ENCODE measurements around the gene CMYA5.
A peak's percentile ranks its signal among the peaks of the same experiment; 100 is the strongest.

The CMYA5 gene

DNA sequence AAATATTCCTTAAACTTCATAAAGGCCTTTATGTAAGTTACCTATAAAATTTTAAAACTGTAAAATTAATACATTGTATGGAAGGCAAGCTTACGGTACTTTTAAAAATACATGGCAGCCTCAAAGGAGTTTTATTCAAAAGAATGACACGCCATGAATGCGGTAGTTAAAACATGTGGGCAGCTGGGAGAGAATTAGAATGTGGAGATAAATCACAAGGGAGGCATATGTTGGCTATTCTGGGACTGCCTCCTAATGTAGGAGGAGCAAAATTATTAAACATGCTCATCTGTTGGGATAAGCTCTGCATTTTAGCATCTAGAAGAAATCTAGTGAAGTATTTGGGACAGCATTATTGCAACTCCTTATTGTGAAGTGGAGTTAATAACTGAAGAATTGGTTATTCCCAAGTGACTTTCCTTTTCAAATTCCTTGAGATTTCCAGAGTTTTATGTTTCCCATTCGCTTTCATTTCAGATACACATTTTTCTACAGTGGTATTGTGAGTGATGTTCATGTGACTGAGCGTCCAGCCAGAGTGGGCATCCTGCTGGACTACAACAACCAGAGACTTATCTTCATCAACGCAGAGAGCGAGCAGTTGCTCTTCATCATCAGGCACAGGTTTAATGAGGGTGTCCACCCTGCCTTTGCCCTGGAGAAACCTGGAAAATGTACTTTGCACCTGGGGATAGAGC, 109.4 kb downstream of the CMYA5 start:
- DNase-seq (ENCODE audit: insufficient read length, low spot score) = no peak
- TF ChIP-seq POU2F2 (IDR thresholded peaks at IDR 0.05; ENCODE audit: low read depth, low read length) (no peak), POLR2AphosphoS5 (IDR thresholded peaks at IDR 0.05; ENCODE audit: low read depth, low read length) (no peak)
- no peak for FAIRE-seq

DNA sequence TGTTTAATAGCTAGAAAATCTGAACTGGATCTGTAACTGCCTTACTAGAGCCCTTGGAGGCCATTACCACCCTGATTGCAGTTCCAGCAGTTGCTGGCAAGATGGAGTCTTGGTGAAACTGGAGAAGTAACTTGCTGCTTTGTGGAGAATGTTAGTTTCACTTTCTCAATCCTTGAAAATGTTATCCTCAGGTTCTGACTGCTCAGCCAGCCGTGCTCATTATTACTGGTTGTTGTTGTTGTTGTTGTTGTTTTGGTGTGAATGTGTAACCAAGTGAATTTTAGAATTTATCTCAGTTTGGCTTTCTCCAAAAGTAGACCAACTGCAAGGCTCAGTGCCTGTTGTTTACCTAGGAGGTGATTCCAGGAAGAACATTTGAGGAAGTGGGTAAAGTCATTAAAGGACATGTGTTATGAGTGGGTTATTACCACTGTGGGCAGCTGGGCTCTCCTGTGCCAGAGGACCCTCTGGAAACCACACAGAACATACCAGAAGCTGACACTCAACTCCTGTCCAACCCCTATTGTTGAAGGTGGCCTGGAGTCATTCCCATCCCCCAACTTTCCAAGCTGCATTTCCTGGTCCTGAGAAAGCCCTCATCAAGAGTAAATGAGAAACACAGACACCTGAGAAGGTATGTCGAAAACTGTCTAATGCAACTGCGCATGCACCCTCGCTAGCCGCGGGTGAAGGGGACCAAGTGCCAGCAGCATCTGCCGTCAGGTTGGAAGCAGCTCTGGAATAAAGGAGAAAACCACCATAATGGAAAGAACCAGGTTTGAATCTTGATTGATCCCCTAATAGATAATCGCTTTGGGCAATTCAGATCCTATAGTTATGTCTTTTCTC, 111.6 kb downstream of the CMYA5 start:
- no peak for FAIRE-seq
- DNase-seq (ENCODE audit: insufficient read length, low spot score) = no peak
- TF ChIP-seq TAF1 (IDR thresholded peaks at IDR 0.05; ENCODE audit: low read depth, low read length) = no peak
- TF ChIP-seq POLR2AphosphoS5 (IDR thresholded peaks at IDR 0.05; ENCODE audit: low read depth, low read length) = no peak
- TF ChIP-seq POLR2A (IDR thresholded peaks at IDR 0.05; ENCODE audit: low read depth, low read length) = no peak
- no peak for TF ChIP-seq PAX5 (IDR thresholded peaks at IDR 0.05; ENCODE audit: insufficient read depth, low read length, severe bottlenecking)
- peak; percentile 84 for TF ChIP-seq SPI1 (IDR thresholded peaks at IDR 0.05; ENCODE audit: low read depth, low read length)
- TF ChIP-seq POU2F2 (IDR thresholded peaks at IDR 0.05; ENCODE audit: low read depth, low read length) = no peak

DNA sequence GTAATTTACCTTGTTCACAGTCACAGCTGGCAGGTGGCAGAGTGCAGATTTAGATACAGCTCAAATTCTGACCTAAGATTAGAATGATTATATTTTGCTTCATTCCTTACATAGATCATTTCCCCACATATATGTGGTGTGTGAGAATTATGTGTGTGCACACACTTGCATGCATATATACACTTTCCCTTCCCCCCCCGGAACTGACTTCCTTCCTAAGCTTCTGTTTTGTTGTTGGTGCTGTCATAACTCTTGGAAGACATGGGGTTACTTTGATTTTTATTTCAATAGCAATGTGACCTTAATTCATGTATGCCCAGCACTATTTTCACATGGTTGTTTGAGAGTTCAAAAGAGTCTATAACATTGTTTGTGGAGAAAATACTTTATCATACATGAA, 112.8 kb downstream of the CMYA5 start:
- no peak for FAIRE-seq
- TF ChIP-seq SPI1 (IDR thresholded peaks at IDR 0.05; ENCODE audit: low read depth, low read length) (0 out of 2 replicates have a peak, but pooled peaks have one; percentile 2), TAF1 (IDR thresholded peaks at IDR 0.05; ENCODE audit: low read depth, low read length) (no peak)
- DNase-seq (ENCODE audit: insufficient read length, low spot score) = no peak

DNA sequence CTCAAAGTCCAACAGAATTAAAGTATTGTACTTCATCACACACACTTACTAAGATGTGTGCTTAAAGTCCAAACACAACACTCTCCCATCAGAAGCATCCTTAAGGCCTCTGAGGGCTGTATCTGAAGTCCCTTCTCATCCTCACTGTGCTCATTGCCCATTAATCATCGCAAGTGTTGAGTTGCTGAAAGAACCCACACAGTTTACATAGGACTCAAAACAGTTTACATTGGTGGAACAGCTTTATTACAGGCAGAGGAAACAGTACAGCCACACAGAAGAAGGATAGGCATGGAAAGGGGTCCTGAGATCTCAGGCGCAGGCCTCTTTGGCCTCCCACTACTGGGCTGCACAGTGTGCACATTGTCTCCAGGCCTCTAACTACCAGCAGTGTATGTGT, 113.4 kb downstream of the CMYA5 start:
- DNase-seq (ENCODE audit: insufficient read length, low spot score) (no peak), FAIRE-seq (peak; percentile 45)
- no peak for TF ChIP-seq PAX5 (IDR thresholded peaks at IDR 0.05; ENCODE audit: insufficient read depth, low read length, severe bottlenecking)
- TF ChIP-seq TAF1 (IDR thresholded peaks at IDR 0.05; ENCODE audit: low read depth, low read length) = no peak
- TF ChIP-seq POLR2A (IDR thresholded peaks at IDR 0.05; ENCODE audit: low read depth, low read length) = no peak
- no peak for TF ChIP-seq SPI1 (IDR thresholded peaks at IDR 0.05; ENCODE audit: low read depth, low read length)
- TF ChIP-seq POLR2AphosphoS5 (IDR thresholded peaks at IDR 0.05; ENCODE audit: low read depth, low read length) = no peak
- TF ChIP-seq POU2F2 (IDR thresholded peaks at IDR 0.05; ENCODE audit: low read depth, low read length) = no peak

DNA sequence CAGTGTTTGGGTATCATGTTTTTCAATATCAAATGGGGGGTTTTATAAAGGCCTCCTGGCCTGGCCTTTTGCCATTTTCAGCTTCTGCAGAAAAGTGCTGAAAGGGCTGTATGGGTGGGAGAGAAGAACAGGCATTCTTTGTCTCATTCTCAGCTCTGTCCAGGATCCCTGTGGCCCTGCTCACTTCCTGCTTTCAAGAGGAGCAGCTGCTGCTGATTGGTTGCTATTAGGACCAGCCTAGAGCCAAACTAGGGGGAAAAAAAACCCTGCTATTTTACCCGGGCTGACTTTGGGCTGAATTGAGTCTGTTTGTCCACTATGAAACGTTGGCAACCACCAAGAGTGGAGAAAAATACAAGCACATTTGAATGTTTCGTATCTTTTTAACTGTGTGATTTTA, 117.1 kb downstream of the CMYA5 start:
- FAIRE-seq = no peak
- TF ChIP-seq SPI1 (IDR thresholded peaks at IDR 0.05; ENCODE audit: low read depth, low read length) (peak; percentile 27; the same call in 1 of the 2 replicates), TAF1 (IDR thresholded peaks at IDR 0.05; ENCODE audit: low read depth, low read length) (no peak)
- DNase-seq (ENCODE audit: insufficient read length, low spot score) = no peak

DNA sequence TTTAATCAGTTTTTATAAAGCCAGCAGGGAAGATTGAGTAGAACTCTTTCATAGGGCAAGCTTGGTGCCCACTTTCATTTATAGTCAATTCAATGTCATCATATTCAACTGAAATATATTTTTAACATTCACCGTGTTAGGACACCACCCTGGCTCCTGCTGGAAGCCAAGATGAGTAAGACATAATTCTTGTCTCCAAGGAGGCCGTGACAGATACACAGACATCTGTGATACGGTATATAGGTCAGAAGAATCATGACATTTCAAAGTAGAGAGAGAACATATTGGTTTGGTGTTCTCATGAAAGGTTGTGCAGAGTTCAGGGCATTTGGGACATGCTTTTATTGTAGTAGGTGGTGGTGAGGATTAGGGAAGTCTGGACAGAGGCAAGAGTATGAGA, 120.1 kb downstream of the CMYA5 start:
- FAIRE-seq (no peak), DNase-seq (ENCODE audit: insufficient read length, low spot score) (no peak)
- TF ChIP-seq POU2F2 (IDR thresholded peaks at IDR 0.05; ENCODE audit: low read depth, low read length) = no peak
- TF ChIP-seq TAF1 (IDR thresholded peaks at IDR 0.05; ENCODE audit: low read depth, low read length) = no peak
- no peak for TF ChIP-seq POLR2AphosphoS5 (IDR thresholded peaks at IDR 0.05; ENCODE audit: low read depth, low read length)
- TF ChIP-seq PAX5 (IDR thresholded peaks at IDR 0.05; ENCODE audit: insufficient read depth, low read length, severe bottlenecking) = no peak
- no peak for TF ChIP-seq SPI1 (IDR thresholded peaks at IDR 0.05; ENCODE audit: low read depth, low read length)
- no peak for TF ChIP-seq POLR2A (IDR thresholded peaks at IDR 0.05; ENCODE audit: low read depth, low read length)

DNA sequence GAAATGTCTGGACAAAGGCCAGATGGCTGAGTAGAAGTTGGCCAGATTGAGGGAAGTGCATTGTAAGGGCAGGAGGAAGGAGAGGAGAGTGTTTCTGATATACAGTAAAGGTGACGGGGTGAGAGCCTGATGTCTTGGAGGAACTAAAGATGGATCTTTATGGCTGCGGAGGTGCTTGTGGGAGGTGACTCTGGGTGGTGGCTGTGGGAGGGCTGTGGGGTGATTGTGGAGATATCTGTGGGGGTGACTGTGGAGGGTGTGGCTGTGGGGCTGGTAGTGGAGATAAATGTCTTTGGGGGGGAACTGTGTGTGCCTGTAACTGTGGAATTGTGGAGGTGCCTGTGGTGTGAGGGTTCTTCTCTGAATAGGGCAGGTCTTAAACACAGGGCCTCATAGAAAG, 121.4 kb downstream of the CMYA5 start:
- DNase-seq (ENCODE audit: insufficient read length, low spot score) (no peak), FAIRE-seq (no peak)
- TF ChIP-seq SPI1 (IDR thresholded peaks at IDR 0.05; ENCODE audit: low read depth, low read length) = no peak
- no peak for TF ChIP-seq TAF1 (IDR thresholded peaks at IDR 0.05; ENCODE audit: low read depth, low read length)
- TF ChIP-seq POLR2A (IDR thresholded peaks at IDR 0.05; ENCODE audit: low read depth, low read length) = no peak
- TF ChIP-seq POU2F2 (IDR thresholded peaks at IDR 0.05; ENCODE audit: low read depth, low read length) = no peak
- TF ChIP-seq POLR2AphosphoS5 (IDR thresholded peaks at IDR 0.05; ENCODE audit: low read depth, low read length) = no peak
- TF ChIP-seq PAX5 (IDR thresholded peaks at IDR 0.05; ENCODE audit: insufficient read depth, low read length, severe bottlenecking) = no peak

DNA sequence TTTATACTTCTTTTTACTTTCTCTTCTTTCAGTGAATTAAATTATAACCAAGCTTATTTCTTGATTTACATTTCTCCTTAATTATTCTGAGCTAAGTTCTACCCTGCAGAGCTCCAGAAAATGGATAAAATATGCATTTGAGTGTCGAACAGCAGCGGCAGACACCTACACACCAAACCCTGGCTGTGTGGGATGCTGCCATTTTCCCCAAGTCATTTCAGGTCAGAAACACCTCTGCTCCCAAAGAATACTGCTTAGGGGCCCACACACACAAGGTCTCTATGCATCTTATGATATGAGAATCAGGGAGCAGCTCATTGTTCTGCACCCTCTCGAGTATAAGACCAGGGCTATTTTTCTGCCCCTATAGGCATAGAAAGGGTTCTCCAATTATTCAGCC, 122.3 kb downstream of the CMYA5 start:
- FAIRE-seq (no peak), DNase-seq (ENCODE audit: insufficient read length, low spot score) (no peak)
- no peak for TF ChIP-seq POLR2A (IDR thresholded peaks at IDR 0.05; ENCODE audit: low read depth, low read length)

DNA sequence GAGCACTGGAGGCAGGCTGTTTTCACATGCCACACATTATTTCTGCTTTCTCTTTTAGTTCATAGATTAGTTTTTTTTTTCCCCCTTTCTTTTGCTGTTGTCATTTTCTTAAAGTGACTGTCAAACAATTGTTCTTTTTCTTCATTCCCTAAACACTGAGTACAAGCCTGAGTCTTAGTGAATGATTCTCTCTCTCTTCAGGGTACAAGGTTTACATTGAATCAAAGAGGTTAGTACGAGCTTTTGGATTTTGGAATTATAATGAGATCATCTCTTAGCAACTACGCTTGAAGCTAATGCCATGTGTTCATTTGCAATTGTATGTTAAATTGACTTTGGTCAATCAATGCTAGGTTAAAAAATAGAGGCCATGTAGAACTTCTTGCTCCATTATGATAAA, 125.1 kb downstream of the CMYA5 start:
- DNase-seq (ENCODE audit: insufficient read length, low spot score) (no peak), FAIRE-seq (no peak)
- TF ChIP-seq POLR2AphosphoS5 (IDR thresholded peaks at IDR 0.05; ENCODE audit: low read depth, low read length) = no peak
- TF ChIP-seq POLR2A (IDR thresholded peaks at IDR 0.05; ENCODE audit: low read depth, low read length) = no peak
- no peak for TF ChIP-seq SPI1 (IDR thresholded peaks at IDR 0.05; ENCODE audit: low read depth, low read length)
- TF ChIP-seq TAF1 (IDR thresholded peaks at IDR 0.05; ENCODE audit: low read depth, low read length) = no peak
- no peak for TF ChIP-seq POU2F2 (IDR thresholded peaks at IDR 0.05; ENCODE audit: low read depth, low read length)
- TF ChIP-seq PAX5 (IDR thresholded peaks at IDR 0.05; ENCODE audit: insufficient read depth, low read length, severe bottlenecking) = no peak

DNA sequence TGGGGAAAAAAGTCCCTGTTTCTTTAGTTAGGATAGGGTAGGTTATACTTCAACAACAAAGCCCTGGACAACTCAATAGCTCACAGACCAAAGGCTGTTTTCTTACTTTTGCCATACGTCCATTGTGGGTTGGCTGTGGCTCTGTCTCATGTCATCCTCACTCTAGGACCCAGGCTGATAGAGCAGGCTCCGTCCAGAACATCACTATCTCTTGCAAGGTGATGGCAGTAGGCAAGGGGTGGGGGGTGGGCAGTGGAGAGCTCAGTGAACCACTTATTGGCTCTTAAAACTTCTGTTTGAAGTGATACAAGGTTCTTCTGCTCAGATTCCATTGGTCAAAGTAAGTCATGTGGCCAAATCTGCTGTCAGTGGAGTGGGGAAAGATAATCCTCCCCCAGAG, 126.4 kb downstream of the CMYA5 start:
- FAIRE-seq = no peak
- DNase-seq (ENCODE audit: insufficient read length, low spot score) = no peak
- no peak for TF ChIP-seq SPI1 (IDR thresholded peaks at IDR 0.05; ENCODE audit: low read depth, low read length)
- TF ChIP-seq PAX5 (IDR thresholded peaks at IDR 0.05; ENCODE audit: insufficient read depth, low read length, severe bottlenecking) = no peak
- no peak for TF ChIP-seq POLR2A (IDR thresholded peaks at IDR 0.05; ENCODE audit: low read depth, low read length)
- TF ChIP-seq TAF1 (IDR thresholded peaks at IDR 0.05; ENCODE audit: low read depth, low read length) = no peak
- no peak for TF ChIP-seq POU2F2 (IDR thresholded peaks at IDR 0.05; ENCODE audit: low read depth, low read length)
- no peak for TF ChIP-seq POLR2AphosphoS5 (IDR thresholded peaks at IDR 0.05; ENCODE audit: low read depth, low read length)
